Stimulated activated CD8-positive, alpha-beta memory T cell treated with anti-CD3 and anti-CD28 coated beads, Interleukin-15, amount 100 ng/mL, for 24 hours (primary cell): ENCODE results near the gene FRMD1.

Source experiments
- DNase-seq: peaks from one replicate; pipeline ENCODE4 v3.0.0-alpha.2; 2020; ENCODE audit warnings: low read depth

FRMD1 gene

DNA sequence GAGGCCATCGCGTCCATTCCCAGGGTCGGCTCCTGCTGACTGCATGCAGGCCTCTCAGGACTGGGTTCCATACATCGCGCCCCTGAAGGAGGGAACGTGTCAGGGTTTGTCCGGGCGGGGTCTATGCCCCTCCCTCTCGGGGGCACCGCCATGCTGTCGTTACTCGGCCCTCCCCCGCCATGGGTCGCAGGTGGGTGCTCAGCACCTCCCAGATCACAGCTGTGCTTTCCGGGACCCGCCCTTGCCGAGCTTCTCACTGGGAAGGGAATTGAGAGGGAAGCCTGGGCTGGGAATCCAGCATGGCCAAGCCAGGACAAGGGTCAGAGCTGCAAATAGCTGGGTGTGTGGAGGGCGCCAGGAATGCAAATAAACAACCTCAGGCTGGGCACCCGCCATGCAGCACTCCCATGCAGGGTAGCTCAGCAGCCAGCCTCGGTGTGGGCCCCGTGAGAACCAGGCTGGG is at the start of gene FRMD1:
FRMD1 (minus strand) TSS at position 270 of the 463 bp plus-strand sequence; CDS start at position 152, 118 bp downstream.
- DNase-seq, result no peak

DNA sequence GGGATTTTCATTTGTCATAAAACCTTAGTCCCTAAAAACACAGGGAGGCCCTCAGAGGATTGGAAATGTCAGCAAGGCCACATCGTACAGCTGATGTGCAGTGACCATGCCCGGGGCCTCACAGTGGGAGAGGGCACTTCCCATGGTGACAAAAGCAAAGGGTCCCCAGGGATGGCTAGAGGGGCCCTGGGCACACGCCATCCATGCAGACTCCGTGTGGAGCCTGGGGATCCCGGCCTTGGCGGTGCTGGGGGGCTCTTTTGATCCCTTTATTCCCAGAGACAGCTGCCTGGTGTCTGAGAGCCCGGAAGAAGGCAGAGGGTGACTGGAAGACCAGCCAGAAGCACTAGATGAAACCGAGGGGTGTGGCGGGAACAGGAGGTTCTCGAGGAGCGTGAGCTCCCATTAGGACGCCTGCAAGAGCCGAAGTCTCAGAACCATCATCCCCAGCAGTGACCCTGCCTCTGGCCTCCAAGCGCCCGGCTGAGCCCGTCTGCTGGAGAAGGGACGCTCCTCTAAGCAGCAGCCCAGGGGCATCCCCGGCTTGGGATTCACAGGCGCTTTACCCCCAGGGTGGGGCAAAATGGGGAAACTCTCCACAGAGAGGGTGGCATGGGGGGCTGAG is 49.1 kb upstream of the FRMD1 start:
- no peak for DNase-seq

DNA sequence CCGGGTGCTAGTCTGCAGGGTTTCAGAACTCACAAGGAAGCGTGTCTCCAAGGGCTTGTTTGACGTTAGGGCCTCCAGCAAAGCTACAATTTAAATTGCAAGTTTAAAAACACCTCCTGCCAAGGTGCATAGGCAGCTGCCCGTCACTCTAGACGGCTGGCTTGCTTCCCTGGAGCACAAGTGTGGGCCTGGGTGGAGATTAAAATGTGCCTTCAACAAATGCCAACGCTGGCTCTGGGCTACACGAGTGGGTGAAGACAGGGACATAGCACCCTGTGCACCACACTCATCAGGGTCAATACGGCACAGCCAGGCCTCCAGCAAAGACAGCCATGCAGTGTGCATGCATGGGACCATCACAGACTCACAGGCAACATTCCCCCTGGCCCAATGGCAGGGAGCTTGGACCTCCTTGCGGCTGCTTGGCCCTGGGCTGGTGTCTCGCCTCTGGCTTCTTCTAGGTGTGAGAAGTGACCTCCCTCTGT is 48.4 kb upstream of the FRMD1 start:
- DNase-seq, result no peak

DNA sequence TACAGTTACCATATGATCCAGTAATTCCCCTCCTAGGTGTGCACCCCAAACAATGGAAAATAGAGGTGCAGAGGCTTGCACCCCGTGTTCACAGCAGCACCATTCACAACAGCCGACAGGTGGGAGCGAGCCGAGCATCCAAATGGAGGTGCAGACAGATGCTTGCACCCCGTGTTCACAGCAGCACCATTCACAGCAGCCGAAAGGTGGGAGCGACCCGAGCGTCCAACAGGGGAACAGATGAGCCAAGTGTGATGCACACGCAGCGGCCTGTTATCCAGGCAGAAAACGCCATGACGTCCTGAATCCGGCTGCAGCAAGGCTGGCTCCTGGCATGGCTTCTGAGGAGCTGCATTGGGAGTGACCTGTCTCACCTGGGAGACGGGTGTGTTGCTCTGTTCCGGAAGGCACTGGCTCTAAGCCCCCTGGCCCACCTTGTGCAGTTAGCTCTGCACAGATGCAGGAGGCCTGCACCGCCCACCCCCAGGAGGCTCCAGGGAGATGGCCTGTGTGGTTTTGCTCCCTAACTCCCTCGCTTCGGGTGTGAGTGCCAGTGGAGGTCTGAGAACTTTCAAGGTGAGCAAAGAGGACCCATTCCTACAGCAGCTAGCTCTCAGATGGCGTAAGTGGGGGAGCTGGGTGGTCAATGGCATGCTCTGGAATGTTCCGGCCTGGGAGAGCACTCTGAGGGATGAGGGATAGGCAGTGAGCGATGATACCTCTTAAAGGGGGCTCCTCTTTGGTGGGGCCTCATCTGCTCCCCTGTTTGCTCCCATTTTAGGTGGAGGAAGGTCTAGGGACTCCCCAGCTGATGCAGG is 47.8 kb upstream of the FRMD1 start:
- DNase-seq, result no peak

DNA sequence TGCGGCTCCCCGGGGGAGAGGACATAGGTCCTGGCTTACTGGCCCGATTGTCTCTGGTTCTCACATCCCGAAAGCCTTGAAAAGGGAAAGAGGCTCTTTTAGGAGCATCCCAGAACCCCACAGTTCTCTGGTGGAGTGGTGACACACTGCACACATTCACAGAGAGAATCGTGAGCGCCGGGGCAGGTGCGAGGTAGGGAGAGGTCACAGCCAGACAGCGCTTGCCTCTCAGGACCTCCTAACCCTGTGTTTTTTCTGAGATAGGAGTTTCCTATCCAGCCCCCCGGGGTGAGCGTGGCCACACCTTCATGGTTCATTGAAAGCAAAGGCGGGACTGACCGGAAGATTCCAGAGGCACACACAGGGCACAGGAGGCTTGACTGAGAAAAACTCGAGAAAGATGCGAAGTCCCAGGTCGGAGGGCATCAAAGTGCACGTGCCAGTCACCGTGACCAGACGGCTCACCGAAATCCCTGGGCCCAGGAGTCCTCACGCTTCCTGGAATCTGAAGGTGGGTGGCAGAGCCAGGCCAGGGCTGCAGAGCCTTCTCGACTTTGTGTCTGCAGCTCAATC is 46.5 kb upstream of the FRMD1 start:
- no peak for DNase-seq

DNA sequence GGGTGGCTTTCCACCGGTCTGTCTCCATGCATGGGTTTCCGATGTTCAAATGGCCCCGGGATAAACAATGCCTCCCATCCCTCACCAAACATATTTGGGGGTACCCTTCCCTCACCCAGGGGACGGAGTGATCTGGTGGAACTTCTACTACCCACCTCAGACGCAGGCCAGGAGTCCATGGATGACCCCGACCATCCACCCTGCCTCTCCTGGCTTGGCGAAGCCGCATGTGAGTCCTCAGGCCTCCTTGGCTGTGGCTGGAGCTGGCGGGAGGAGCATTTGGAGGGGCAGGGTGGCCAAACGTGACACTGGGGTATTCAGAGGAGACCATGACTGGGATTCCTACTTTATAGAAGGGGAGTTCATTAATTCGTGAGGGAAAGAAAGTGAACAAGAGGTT is 45.9 kb upstream of the FRMD1 start:
- no peak for DNase-seq

DNA sequence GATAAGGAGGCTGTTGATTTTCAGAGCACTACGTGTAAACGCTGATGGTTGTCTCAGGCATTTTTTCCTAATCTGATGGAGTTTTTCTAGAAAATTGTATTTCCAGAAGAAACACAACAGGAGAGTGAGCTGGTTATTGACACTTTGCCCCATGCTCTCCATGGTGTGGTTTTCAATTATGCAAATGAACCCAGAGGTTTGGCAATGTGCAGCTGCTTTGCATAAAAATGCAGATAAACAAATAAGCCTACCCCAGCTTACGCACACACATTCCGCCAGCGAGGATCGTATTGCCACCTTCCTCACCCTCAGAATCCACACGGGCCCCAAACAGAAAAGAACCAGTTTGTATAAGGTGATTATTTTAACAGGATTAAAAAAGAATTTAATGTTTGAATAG is 45.1 kb upstream of the FRMD1 start:
- no peak for DNase-seq

DNA sequence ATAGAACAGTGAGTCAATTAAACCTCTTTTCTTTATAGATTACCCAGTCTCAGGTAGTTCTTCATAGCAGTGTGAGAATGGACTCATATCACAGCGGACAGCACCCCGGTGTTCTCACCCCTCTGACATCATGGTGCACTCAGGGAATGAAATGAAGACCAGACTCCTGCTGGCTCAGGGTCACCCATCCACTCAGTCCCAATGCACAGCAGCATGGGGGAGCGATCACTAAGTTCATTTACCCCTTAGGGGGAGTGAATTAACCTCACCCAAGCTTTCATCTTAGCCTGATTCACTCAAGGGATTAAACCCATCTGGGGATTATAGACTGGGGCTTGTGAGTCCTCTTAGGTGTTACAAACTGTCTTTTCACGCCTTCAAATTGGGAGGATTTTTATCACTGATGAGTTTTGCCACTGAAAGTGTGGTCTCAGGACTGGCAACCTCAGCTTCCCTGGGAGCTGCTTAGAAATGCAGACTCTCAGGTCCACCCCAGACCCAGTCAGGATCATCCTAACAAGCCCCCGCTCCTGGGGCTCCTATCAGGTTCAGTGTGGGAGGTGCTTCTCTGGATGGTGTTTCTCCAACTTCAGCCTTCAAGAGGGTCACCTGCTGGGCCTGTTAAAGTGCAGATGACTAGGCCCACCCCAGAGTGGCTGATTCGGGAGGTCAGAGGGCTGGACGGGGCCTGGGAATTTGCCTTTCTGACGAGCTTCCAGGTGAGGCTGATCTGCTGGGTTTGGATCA is 44.3 kb upstream of the FRMD1 start:
- no peak for DNase-seq

DNA sequence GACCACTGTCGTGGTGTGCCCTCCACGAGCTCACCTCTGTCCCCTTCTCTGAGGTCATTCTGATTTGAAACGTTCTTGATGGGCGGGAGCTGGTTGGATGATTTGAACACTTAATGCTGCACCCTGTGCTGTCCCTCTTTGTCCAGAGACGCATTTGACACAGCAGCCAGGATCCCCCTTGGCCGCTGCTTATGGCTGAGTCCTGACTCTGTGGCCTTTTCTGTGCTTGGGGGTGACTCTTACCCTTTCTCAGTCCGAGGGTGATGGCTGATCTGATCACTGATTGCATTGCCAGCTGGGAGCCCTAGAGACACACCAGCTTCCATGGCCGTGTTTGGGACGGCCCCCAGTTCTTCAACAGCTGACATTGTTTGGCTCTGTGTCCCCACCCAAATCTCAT is 43.5 kb upstream of the FRMD1 start:
- DNase-seq, result no peak

DNA sequence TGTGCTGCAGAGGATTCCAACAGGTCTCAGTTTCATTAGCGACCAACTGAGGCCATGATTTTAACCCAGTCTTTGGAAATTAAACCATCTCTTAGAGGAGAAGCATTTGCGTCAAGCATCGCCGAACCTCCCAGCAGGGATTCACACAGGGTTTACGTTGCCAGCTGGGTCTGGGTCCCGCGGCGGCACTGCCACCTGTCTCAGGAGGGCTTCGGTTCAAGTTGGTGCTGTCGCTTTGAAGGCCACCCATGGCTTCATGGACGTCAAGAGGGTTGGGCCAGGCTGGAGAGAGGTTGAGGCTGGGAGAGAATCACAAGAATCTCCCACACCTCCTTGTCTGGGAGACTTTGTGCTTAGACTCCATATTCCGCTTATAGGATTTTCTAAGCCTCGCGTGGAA is 43.0 kb upstream of the FRMD1 start:
- DNase-seq, result no peak

DNA sequence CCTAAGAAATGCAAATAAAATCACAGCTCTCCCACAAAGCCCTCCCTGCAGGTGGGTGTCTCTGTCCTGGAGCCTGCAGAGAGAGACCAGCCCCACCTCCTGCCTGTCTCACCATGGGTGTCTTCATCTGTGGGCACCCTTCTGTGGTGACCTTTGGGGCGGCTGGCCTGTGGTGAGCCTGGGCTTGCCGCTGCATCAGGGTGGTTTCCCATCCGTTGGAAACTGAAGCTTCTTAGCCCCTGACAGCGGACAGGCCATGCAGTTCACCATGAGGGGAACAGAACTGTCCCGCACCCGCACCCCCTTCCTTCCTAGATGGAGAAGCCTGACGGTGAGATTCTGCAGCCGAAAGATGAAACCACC is 42.3 kb upstream of the FRMD1 start:
- no peak for DNase-seq

DNA sequence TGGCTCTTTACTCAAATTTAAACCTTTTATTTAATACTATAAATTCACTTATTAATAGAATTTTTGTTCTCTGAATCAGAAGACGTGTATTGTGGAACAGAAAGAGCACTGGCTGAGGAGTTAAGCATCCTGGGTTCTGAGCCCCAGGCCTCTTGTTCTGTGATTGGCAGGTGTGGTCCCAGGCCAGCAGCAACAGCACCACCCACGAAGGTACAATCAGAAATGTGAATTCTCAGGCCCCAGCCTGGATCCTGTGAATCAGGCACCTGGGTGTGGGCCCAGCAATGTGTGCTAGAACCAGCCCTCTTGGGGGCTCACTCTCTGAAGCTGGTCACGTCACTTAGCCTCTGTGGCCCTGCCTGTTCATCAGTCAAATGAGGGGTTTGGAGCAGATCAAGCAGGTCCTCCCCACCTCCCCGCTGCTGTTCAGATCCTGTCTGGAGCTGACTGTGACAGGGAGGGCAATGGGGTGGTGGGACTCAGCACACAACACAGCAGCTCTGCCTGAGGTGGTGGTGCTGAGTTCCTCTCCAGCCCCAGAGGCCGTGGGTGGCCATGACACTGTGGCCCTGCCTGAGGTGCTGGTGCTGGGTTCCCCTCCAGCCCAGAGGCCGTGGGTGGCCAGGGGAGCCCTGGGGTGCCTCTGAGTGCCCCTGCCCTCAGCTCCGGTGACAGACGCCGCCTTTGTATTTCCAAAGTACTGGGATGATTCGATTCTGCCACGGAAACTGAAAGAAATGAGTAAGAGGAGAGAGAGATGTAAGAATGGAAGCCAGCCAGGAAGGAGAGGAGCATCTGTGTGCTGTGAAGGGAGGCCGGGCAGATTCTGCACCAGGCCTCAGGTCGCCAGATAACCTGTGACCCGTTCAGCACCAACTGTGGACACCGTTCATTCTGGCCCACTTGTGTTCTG is 41.6 kb upstream of the FRMD1 start:
- no peak for DNase-seq

DNA sequence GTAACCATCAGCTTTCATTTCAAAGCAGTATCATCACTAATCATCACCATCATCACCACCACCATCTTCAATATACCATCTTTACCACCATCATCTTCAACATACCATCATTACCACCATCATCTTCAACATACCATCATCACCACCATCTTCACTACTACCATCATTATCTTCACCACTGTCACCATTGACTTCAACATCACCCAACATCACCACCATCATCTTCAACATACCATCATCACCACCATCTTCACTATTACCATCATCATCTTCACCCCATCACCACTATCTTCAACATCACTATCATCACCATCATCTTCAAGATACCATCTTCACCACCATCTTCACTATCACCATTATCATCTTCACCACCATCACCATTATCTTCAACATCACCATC is 40.5 kb upstream of the FRMD1 start:
- DNase-seq, result no peak

DNA sequence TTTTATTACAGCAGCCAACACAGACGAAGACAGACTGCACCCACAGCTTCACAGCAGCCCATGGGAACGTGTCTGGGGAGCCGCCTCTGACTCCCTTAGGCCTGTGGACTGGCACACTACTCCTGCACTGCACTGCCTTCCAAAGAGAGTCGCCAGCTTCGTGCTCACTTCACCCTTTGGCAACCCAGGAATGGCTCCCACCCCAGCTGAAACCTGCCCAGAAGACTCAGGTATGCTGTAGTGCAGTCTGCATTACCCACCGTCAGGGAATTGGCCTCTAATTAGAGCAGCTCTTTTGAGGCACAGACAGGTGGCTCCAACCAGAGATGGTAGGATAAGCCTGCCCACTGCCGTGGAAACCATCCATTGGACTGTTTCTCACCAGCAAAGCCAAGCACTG is 39.9 kb upstream of the FRMD1 start:
- no peak for DNase-seq

DNA sequence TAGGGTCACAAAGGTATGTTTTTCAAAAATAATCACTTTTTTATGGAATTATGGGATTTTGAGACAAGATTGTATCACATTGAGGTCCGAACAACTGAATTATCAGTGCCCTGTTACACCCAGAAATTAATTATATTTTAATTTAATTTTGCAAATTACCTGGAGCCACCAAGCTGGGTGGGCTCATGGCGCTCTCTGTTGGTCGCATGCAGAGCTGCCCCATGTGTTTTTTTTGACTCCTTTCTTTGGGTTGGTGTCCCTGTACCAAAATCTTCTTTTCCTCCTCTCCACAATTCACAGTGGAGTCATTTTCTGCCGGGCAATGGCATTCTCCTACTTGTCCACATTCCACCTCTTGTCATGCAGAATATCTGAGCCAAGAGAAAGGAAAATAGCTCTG is 38.9 kb upstream of the FRMD1 start:
- no peak for DNase-seq

DNA sequence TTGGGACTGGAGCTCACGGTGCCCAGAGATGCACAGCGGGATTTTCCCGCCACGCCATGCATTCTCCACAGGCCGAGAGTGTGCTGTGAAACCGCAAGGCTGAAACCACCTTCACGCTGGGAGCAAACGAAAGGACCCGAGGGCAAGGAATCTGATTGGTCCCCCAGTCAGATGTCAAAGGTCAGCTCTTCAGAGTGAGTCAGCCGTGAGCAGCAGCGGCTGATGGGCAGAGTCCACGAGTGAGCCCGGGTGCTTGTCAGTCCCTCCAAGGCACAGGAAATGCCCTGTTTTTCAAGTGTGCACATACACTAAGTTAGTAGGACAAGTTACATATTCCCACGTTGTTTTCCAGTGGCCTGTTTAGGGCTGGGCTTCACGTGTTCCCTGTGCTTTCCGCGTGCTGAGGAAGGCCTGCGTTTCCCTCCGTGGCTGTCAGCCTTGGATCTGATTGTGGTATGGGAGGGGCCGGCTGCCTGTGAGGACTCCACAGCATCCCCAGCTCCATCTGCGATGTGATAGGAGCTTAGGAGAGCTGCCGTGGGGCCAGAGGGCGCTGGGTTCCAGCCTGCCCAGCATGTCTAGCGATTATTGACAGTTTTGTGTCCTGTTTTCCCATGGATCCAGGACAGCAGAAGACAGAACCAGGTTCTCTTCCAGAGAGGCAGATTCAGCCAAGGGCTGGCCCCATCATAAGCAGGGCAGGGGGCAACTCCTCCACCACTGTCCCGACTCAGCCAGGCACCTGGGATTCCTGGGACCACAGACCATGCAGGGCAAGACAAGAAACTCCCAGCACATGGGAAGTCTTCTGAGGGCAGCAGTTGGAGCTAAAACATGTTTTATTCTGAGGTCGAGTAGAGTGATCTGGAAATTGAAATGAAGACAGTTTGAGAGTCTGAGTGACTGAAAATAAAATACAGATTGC is 38.2 kb upstream of the FRMD1 start:
- DNase-seq, result no peak

DNA sequence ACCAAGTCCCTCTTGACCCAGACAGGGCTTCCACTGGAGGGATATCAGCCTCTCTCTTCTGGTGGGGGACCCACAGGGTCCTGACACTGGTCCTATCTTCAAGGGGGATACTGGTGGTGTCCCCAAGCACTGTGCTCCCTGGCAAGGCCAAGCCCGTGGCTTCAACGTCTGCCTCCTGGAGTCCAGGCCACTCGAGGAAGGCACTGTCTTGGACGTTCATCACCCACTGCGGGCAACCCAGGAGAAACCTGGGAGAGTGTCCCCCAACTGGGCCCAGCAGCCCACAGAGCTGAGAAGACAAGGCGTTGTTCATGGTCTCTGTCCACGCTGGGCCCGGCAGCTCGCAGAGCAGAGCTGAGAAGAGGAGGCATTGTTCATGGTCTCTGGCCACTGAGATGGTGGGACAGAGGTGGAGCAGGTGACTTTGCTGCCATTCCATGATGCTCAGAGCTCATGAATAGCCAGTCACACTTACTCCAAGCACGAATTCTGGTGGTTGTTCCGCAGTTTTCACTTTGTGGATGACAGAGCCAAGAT is 37.5 kb upstream of the FRMD1 start:
- DNase-seq, result no peak

DNA sequence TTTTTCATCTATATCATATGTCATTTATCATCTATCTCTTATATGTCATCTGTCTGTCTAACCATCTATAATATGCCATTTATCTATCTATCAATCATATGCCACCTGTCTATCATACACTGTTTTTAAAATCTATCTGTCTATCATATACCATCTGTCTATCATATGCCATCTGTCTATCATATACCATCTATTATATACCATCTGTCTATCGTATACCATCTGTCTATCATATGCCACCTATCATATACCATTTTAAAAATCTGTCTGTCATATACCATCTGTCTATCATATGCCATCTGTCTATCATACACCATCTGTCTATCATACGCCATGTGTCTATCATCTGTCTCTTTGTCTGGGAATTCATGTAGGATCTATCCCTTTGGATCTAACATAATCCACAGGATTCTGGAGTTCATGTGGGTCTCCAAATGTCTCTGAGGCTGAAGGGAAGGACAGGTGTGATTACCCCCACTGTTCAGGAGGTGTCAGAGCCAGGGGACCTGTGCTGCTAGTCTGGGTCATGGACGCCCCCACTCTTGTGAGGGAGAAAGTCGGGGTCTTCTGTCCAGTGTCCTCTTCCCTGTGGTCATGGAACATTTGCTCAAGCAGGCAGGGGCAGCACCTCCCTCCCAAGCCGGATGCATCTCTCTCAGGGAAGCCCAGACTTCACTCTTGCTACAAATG is 36.9 kb upstream of the FRMD1 start:
- DNase-seq, result no peak

DNA sequence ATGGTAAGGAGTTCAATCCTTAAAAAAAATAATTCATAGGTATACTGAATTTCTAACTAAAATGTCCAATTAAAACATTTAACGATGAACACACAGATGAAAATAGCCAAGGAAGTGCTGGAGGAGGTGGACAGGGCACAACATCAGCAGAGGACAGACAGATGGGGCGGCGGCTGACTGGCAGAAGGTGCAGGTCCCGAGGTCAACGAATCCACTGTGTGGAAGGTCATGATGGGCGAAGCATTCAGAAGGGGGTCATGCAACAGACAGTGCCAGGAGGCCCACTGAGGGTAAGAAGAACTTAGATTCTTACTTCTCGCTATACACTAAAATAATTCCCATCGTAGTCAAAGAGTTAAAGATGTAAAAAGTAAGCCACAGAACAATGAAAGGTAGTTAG is 34.2 kb upstream of the FRMD1 start:
- DNase-seq, result no peak

DNA sequence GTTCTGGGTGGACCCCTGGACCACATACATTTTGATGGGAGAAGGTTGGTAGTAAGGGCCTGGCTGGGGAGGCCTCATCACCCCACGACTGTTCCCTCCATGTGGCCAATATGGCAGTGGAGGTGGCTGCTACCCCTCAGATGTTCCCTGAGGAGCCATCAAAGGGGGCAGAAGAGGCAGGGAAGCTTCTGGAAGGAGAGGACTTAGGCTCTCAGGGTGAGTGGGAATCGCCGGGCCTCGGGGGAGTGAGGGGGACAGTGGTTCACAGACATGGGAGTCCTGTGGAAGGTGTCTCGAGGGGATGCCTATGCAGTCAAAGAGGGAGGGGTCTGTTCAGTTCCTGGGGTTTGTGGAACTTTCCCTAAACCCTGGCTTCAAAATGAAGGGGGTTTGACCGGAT is 32.9 kb upstream of the FRMD1 start:
- no peak for DNase-seq
